Keratinocyte (primary cell): ENCODE measurements around the gene CAPN15. TPM values are rescaled to one million over a fixed set of nuclear protein-coding genes. Genes with fewer than 3 reads are reported as not detected.

Source experiments
- DNase-seq: peaks from one replicate; pipeline ENCODE4 v3.0.0-alpha.2; 2011; ENCODE audit warnings: low read depth, missing footprints, low spot score
- FAIRE-seq: peaks from 2 replicates; lab custom pipeline; 2011; peaks lifted over from hg19 to GRCh38; lab: Jason Lieb, UNC
- H2AFZ ChIP-seq: 2 replicates; pipeline ENCODE4 v1.6.0; 2012; ENCODE audit warnings: low read length, control low read depth, inconsistent platforms; ENCODE audit not compliant: control insufficient read depth
- H3K27ac ChIP-seq: 2 replicates; pipeline ENCODE4 v1.5.1; 2011; ENCODE audit warnings: low read length; ENCODE audit not compliant: control insufficient read depth, insufficient read depth
- H3K27me3 ChIP-seq: 3 replicates; pipeline ENCODE4 v1.6.0; 2011; ENCODE audit warnings: low read length; ENCODE audit not compliant: control insufficient read depth, insufficient read depth; ENCODE audit errors: extremely low read depth
- H3K36me3 ChIP-seq, 2 experiments: 2 replicates in 1 of 2; 3 replicates in 1 of 2; pipeline ENCODE4 v1.5.1; 2011; ENCODE audit warnings: low read length in 2 of 2, mild to moderate bottlenecking in 1 of 2; ENCODE audit not compliant: control insufficient read depth in 2 of 2, insufficient read depth in 2 of 2; ENCODE audit errors: extremely low read depth in 1 of 2
- H3K4me1 ChIP-seq: 3 replicates; pipeline ENCODE4 v1.5.1; 2011; ENCODE audit warnings: low read length; ENCODE audit not compliant: control insufficient read depth, insufficient read depth; ENCODE audit errors: extremely low read depth
- H3K4me2 ChIP-seq: 3 replicates; pipeline ENCODE4 v1.6.0; 2011; ENCODE audit warnings: low read depth, low read length; ENCODE audit not compliant: control insufficient read depth, insufficient read depth; ENCODE audit errors: extremely low read depth
- H3K4me3 ChIP-seq, 3 experiments: fragments of 200-600 bp in 1 of 3; sonication (generic) in 1 of 3; 2 replicates in 2 of 3; 3 replicates in 1 of 3; pipeline ENCODE4 v1.5.1; 2011 to 2016; ENCODE audit warnings: low read length in 3 of 3, mild to moderate bottlenecking in 3 of 3, control low read depth in 2 of 3, inconsistent platforms in 1 of 3, low read depth in 1 of 3, mixed read lengths in 1 of 3, mixed run types in 1 of 3, moderate library complexity in 1 of 3; ENCODE audit not compliant: control insufficient read depth in 2 of 3, insufficient read depth in 2 of 3; ENCODE audit errors: extremely low read depth in 1 of 3
- H3K79me2 ChIP-seq: 2 replicates; pipeline ENCODE4 v1.6.0; 2012; ENCODE audit warnings: low read length; ENCODE audit not compliant: control insufficient read depth, insufficient read depth
- H3K9ac ChIP-seq: 3 replicates; pipeline ENCODE4 v1.6.0; 2011; ENCODE audit warnings: low read length; ENCODE audit not compliant: control insufficient read depth, insufficient read depth; ENCODE audit errors: extremely low read depth
- H3K9me1 ChIP-seq: 3 replicates; pipeline ENCODE4 v1.6.0; 2011; ENCODE audit warnings: low read length; ENCODE audit not compliant: control insufficient read depth, insufficient read depth; ENCODE audit errors: extremely low read depth
- H3K9me3 ChIP-seq: 2 replicates; pipeline ENCODE4 v1.5.1; 2012; ENCODE audit warnings: low read depth, low read length; ENCODE audit not compliant: control insufficient read depth
- H4K20me1 ChIP-seq: 3 replicates; pipeline ENCODE4 v1.6.0; 2011; ENCODE audit warnings: low read length; ENCODE audit not compliant: control insufficient read depth, insufficient read depth; ENCODE audit errors: extremely low read depth
- CTCF ChIP-seq, 3 experiments: IDR thresholded peaks in 1 of 3; conservative IDR thresholded peaks in 1 of 3; optimal IDR thresholded peaks in 1 of 3; 2 replicates in 2 of 3; 3 replicates in 1 of 3; pipeline versions ENCODE3 to v1.5.1; 2011; ENCODE audit warnings: low read length in 3 of 3, mild to moderate bottlenecking in 3 of 3, moderate library complexity in 2 of 3, control low read depth in 1 of 3, inconsistent platforms in 1 of 3; ENCODE audit not compliant: insufficient read depth in 2 of 3; ENCODE audit errors: extremely low read depth in 1 of 3
- EZH2 ChIP-seq: IDR thresholded peaks from one replicate; pipeline ENCODE4 v1.6.1; 2012; ENCODE audit warnings: inconsistent platforms, mild to moderate bottlenecking, low read length, moderate library complexity
- dilution Hi-C: fragments of 300-500 bp; cut with MboI; formaldehyde crosslinking; loops from one replicate; pipeline ENCODE4 v1.7.0; 2020; ENCODE audit warnings: low sequenced_read_pairs; ENCODE audit not compliant: extremely low pct_ligation_motif_present
- polyA plus RNA-seq, 5 experiments: library from polyadenylated mRNA; depleted of rRNA in 3 of 5; stranded (reverse) in 3 of 5; stranded (forward) in 1 of 5; unstranded in 1 of 5; fragments of >200 nt; gene quantifications; 1 replicate in 1 of 5; 2 replicates in 3 of 5; 3 replicates in 1 of 5; pipeline versions ENCODE4 v1.2.1 to v1.2.3, GENCODE V29; 2011 to 2012; ENCODE audit warnings: missing spikeins in 2 of 5, low read depth in 1 of 5, low replicate concordance in 1 of 5

Gene CAPN15
- polyA plus RNA-seq, 1 donor (not counting 4 experiments of a cell fraction or from before 2014, with no cell fraction given): 7.9 TPM

- no peak for TF ChIP-seq EZH2
- TF ChIP-seq CTCF (optimal IDR thresholded peaks at IDR 0.05 in 1 of 3, IDR thresholded peaks at IDR 0.05 in 1 of 3, conservative IDR thresholded peaks at IDR 0.05 in 1 of 3; ENCODE audit: extremely low read depth in 1 of 3, insufficient read depth in 2 of 3, low read length in 3 of 3): no peak
- H3K9me3 ChIP-seq: no peaks in the 10 kb centered on the region
- DNase-seq: no peak
- no peak overlapping the region for H3K4me2 ChIP-seq
- dilution Hi-C loops: no loop called here
- no peaks in the 10 kb centered on the region for H3K27me3 ChIP-seq
- no peak overlapping the region for H3K27ac ChIP-seq
- FAIRE-seq: no peak
- H3K36me3 ChIP-seq: peaks cover 5 to 13% of the 10 kb centered on the region in 2 experiments
- no peaks in the 10 kb centered on the region for H4K20me1 ChIP-seq
- H3K9ac ChIP-seq: no peak overlapping the region
- no peak overlapping the region for H3K4me3 ChIP-seq
- no peak overlapping the region for H2AFZ ChIP-seq
- no peaks in the 10 kb centered on the region for H3K4me1 ChIP-seq
- no peaks in the 10 kb centered on the region for H3K79me2 ChIP-seq
- no peaks in the 10 kb centered on the region for H3K9me1 ChIP-seq
Measured at GRCh38 chr16:482468-483185, 44.9 kb upstream of the CAPN15 start.

- Histone ChIP-seq H3K4me1 (no peaks in the 10 kb centered on the region), H3K36me3 (peaks cover 5 to 13% of the 10 kb centered on the region in 2 experiments), H3K27ac (no peak overlapping the region), H3K9ac (no peak overlapping the region), H3K4me3 (no peak overlapping the region), H3K9me3 (no peaks in the 10 kb centered on the region), H3K79me2 (no peaks in the 10 kb centered on the region), H3K9me1 (no peaks in the 10 kb centered on the region), H3K4me2 (no peak overlapping the region), H2AFZ (no peak overlapping the region), H3K27me3 (no peaks in the 10 kb centered on the region), H4K20me1 (no peaks in the 10 kb centered on the region)
- dilution Hi-C loops: no loop called here
- no peak for TF ChIP-seq EZH2
- TF ChIP-seq CTCF (optimal IDR thresholded peaks at IDR 0.05 in 1 of 3, IDR thresholded peaks at IDR 0.05 in 1 of 3, conservative IDR thresholded peaks at IDR 0.05 in 1 of 3; ENCODE audit: extremely low read depth in 1 of 3, insufficient read depth in 2 of 3, low read length in 3 of 3): no peak
- DNase-seq (no peak), FAIRE-seq (no peak)
Measured at GRCh38 chr16:483341-484075, 44.0 kb upstream of the CAPN15 start.
